Measurements from ENCODE around the gene ZNF414. TPM values are rescaled to one million over a fixed set of nuclear protein-coding genes. Genes with fewer than 3 reads are reported as not detected.
"Not testable (repeated sequence)": the region's sequence is repeated elsewhere in the genome, so short reads cannot be mapped to it uniquely, and the experiment has no call there.

ZNF414 gene, protein sequence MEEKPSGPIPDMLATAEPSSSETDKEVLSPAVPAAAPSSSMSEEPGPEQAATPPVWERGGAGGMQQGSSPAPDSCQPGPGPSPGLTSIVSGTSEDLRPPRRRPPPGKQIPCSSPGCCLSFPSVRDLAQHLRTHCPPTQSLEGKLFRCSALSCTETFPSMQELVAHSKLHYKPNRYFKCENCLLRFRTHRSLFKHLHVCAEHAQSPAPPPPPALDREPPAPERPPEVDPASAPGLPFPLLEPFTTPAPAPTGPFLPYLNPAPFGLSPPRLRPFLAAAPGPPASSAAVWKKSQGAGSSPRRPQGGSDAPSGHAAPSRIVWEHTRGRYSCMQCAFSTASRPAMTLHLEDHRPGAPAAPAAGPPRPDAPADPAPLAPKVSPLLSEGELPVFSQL
- total RNA-seq = 10.4 and 12.4 TPM in 2 replicates

GRCh38 chr19:8513687-8514504 is at the start of gene ZNF414:
ZNF414 (minus strand) TSS chr19:8514167; CDS start chr19:8514046, 121 bp downstream.
- TF ChIP-seq, protein P1, sequence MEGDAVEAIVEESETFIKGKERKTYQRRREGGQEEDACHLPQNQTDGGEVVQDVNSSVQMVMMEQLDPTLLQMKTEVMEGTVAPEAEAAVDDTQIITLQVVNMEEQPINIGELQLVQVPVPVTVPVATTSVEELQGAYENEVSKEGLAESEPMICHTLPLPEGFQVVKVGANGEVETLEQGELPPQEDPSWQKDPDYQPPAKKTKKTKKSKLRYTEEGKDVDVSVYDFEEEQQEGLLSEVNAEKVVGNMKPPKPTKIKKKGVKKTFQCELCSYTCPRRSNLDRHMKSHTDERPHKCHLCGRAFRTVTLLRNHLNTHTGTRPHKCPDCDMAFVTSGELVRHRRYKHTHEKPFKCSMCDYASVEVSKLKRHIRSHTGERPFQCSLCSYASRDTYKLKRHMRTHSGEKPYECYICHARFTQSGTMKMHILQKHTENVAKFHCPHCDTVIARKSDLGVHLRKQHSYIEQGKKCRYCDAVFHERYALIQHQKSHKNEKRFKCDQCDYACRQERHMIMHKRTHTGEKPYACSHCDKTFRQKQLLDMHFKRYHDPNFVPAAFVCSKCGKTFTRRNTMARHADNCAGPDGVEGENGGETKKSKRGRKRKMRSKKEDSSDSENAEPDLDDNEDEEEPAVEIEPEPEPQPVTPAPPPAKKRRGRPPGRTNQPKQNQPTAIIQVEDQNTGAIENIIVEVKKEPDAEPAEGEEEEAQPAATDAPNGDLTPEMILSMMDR (conservative IDR thresholded peaks at IDR 0.05; ENCODE audit: low read depth, low read length) = no peak
- DNase-seq (ENCODE audit: low read depth) = peak; percentile 52
- H3K4me3 ChIP-seq (ENCODE audit: low read depth, low read length) = peak within 1 kb of the TSS; percentile 70

DNA sequence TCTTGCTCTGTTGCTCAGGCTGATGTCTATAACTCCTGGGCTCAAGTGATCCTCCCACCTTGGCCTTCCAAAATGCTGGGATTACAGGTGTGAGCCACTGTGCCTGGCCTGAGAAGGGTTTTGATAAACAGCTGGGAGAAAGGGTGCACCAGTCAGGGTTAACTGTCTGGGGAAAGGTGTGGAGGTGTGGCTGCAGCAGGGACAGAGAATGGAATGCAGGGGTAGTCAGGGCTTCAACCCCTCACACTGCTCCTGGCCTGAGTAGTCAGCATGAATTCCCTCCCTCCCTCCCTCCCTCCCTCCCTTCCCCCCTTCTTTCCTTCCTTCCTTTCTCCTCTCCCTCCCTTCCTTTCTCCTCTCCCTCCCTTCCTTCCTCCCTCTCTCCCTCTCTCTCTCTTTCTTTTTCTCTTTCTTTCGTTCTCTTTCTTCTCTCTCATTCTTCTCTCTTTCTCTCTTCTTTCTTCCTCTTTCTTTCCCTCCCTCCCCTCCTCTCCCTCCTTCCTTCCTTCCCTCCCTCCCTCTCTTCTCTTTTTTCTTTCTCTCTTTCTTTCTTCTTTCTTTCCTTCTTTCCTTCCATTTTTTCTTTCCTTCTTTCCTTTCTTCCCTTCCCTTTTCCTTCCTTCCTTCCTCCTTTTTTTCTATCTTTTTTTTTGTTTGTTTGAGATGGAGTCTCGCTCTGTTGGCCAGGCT is 47.3 kb upstream of the ZNF414 start:
- TF ChIP-seq, protein P1 (conservative IDR thresholded peaks at IDR 0.05; ENCODE audit: low read depth, low read length) = no peak
- no peak overlapping the region for H3K4me3 ChIP-seq (ENCODE audit: low read depth, low read length)
- no peak for DNase-seq (ENCODE audit: low read depth)

- no peak for DNase-seq (ENCODE audit: low read depth)
- TF ChIP-seq, protein P1 (conservative IDR thresholded peaks at IDR 0.05; ENCODE audit: low read depth, low read length) = no peak
- no peak overlapping the region for H3K4me3 ChIP-seq (ENCODE audit: low read depth, low read length)
Observed at GRCh38 chr19:8558325-8558724, 44.4 kb upstream of the ZNF414 start.

- no peak overlapping the region for H3K4me3 ChIP-seq (ENCODE audit: low read depth, low read length)
- TF ChIP-seq, protein P1 (conservative IDR thresholded peaks at IDR 0.05; ENCODE audit: low read depth, low read length) = no peak
- no peak for DNase-seq (ENCODE audit: low read depth)
Observed at GRCh38 chr19:8557642-8558238, 43.8 kb upstream of the ZNF414 start.

- DNase-seq (ENCODE audit: low read depth); H3K4me3 ChIP-seq (ENCODE audit: low read depth, low read length): not testable (repeated sequence)
Observed at GRCh38 chr19:8553729-8554128, 39.8 kb upstream of the ZNF414 start.

- DNase-seq (ENCODE audit: low read depth) = no peak
- TF ChIP-seq, protein P1 (conservative IDR thresholded peaks at IDR 0.05; ENCODE audit: low read depth, low read length) = no peak
- no peak overlapping the region for H3K4me3 ChIP-seq (ENCODE audit: low read depth, low read length)
Observed at GRCh38 chr19:8552810-8553209, 38.8 kb upstream of the ZNF414 start.
